Measurements from ENCODE around the gene SMIM5. TPM values are rescaled to one million over a fixed set of nuclear protein-coding genes. Genes with fewer than 3 reads are reported as not detected.

Gene SMIM5
- total RNA-seq, 1 donor from 2014 or later = 0.24 TPM

DNA sequence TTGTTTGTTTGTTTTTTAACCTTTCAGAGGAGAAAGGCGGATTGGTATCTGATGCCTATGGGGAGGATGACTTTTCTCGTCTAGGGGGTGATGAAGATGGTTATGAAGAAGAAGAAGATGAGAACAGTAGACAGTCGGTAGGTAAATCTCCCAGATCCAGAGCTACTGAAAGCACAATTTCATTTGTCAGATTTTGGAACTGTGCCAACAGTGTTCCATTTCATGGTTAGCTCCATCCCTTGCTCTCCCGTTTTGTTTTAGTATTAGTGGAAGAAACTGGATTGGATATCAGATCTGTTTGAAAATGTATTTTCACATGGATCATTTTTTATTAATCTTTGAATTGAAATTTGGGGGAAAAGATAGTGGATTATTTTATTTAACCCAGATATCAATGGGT lies 35.3 kb downstream of the SMIM5 start:
- peaks cover 17% of the 10 kb centered on the region for H3K4me1 Mint-ChIP-seq (ENCODE audit: unreplicated experiment)
- peak overlapping the region; percentile 46 for H3K27ac Mint-ChIP-seq (ENCODE audit: unreplicated experiment)
- TF ChIP-seq, protein P1, sequence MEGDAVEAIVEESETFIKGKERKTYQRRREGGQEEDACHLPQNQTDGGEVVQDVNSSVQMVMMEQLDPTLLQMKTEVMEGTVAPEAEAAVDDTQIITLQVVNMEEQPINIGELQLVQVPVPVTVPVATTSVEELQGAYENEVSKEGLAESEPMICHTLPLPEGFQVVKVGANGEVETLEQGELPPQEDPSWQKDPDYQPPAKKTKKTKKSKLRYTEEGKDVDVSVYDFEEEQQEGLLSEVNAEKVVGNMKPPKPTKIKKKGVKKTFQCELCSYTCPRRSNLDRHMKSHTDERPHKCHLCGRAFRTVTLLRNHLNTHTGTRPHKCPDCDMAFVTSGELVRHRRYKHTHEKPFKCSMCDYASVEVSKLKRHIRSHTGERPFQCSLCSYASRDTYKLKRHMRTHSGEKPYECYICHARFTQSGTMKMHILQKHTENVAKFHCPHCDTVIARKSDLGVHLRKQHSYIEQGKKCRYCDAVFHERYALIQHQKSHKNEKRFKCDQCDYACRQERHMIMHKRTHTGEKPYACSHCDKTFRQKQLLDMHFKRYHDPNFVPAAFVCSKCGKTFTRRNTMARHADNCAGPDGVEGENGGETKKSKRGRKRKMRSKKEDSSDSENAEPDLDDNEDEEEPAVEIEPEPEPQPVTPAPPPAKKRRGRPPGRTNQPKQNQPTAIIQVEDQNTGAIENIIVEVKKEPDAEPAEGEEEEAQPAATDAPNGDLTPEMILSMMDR (IDR thresholded peaks at IDR 0.05) = no peak
- H3K4me3 Mint-ChIP-seq (ENCODE audit: unreplicated experiment) = no peak overlapping the region
- H3K27me3 Mint-ChIP-seq (ENCODE audit: unreplicated experiment) = no peaks in the 10 kb centered on the region
- H3K9me3 Mint-ChIP-seq (ENCODE audit: unreplicated experiment) = no peaks in the 10 kb centered on the region
- DNase-seq (ENCODE audit: extremely low spot score, unreplicated experiment) = no peak
- H3K36me3 Mint-ChIP-seq (ENCODE audit: unreplicated experiment) = peaks cover 26% of the 10 kb centered on the region

DNA sequence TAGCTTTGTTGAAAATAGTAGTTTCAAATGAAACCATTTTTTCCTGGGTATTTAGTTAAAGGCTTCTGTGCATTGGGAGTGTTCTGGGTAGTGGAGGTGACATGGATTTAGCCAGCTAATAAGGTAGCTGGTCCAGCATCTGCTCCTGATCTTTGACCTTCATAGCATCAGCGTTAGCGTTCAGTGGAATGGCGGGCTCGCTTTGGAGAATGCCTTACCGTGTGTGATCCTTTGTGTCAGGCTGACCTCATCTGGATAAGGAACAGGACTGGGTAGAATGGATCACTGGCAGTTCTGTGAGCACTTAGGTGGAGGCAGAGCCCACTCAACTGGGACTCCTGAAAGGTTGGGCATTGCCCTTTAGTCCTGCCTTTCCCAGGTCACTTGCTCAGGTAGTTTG lies 37.6 kb downstream of the SMIM5 start:
- no peak overlapping the region for H3K27ac Mint-ChIP-seq (ENCODE audit: unreplicated experiment)
- no peaks in the 10 kb centered on the region for H3K27me3 Mint-ChIP-seq (ENCODE audit: unreplicated experiment)
- peaks cover 18% of the 10 kb centered on the region for H3K4me1 Mint-ChIP-seq (ENCODE audit: unreplicated experiment)
- H3K4me3 Mint-ChIP-seq (ENCODE audit: unreplicated experiment) = no peak overlapping the region
- DNase-seq (ENCODE audit: extremely low spot score, unreplicated experiment) = no peak
- TF ChIP-seq, protein P1 (IDR thresholded peaks at IDR 0.05) = no peak
- no peaks in the 10 kb centered on the region for H3K9me3 Mint-ChIP-seq (ENCODE audit: unreplicated experiment)
- peaks cover 28% of the 10 kb centered on the region for H3K36me3 Mint-ChIP-seq (ENCODE audit: unreplicated experiment)

GRCh38 chr17:75672011-75672410 lies 38.8 kb downstream of the SMIM5 start:
- no peak overlapping the region for H3K4me3 Mint-ChIP-seq (ENCODE audit: unreplicated experiment)
- H3K36me3 Mint-ChIP-seq (ENCODE audit: unreplicated experiment) = peaks cover 30% of the 10 kb centered on the region
- no peaks in the 10 kb centered on the region for H3K9me3 Mint-ChIP-seq (ENCODE audit: unreplicated experiment)
- no peak for DNase-seq (ENCODE audit: extremely low spot score, unreplicated experiment)
- H3K27ac Mint-ChIP-seq (ENCODE audit: unreplicated experiment) = no peak overlapping the region
- TF ChIP-seq, protein P1 (IDR thresholded peaks at IDR 0.05) = no peak
- H3K27me3 Mint-ChIP-seq (ENCODE audit: unreplicated experiment) = no peaks in the 10 kb centered on the region
- H3K4me1 Mint-ChIP-seq (ENCODE audit: unreplicated experiment) = peaks cover 24% of the 10 kb centered on the region

DNA sequence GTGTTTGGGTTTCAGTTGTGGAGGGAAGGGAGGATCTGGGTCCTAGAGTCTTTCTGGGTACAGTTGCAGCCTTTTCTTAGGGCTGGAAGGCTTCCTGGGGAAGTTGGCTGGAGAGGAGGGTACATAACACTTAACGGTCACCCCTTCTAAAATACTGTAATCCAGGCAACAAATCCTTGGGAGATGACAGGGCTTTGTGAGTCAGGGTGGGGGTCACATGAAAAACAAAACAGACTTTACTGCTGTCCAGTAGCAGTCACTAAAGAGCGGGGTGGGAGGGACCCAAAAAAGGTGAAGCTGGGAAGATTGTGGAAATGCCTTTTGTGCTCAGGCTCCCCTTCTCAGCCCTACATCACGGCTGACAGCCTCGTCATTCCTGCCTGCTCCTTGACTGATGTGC lies 40.3 kb downstream of the SMIM5 start:
- peaks cover 27% of the 10 kb centered on the region for H3K4me1 Mint-ChIP-seq (ENCODE audit: unreplicated experiment)
- peaks cover 27% of the 10 kb centered on the region for H3K36me3 Mint-ChIP-seq (ENCODE audit: unreplicated experiment)
- no peaks in the 10 kb centered on the region for H3K9me3 Mint-ChIP-seq (ENCODE audit: unreplicated experiment)
- no peak overlapping the region for H3K4me3 Mint-ChIP-seq (ENCODE audit: unreplicated experiment)
- H3K27me3 Mint-ChIP-seq (ENCODE audit: unreplicated experiment) = no peaks in the 10 kb centered on the region
- no peak overlapping the region for H3K27ac Mint-ChIP-seq (ENCODE audit: unreplicated experiment)
- DNase-seq (ENCODE audit: extremely low spot score, unreplicated experiment) = no peak
- TF ChIP-seq, protein P1 (IDR thresholded peaks at IDR 0.05) = no peak

- DNase-seq (ENCODE audit: extremely low spot score, unreplicated experiment) = no peak
- TF ChIP-seq, protein P1 (IDR thresholded peaks at IDR 0.05) = no peak
- Mint-ChIP-seq H3K4me1 (ENCODE audit: unreplicated experiment) (peaks cover 54% of the 10 kb centered on the region), H3K4me3 (ENCODE audit: unreplicated experiment) (no peak overlapping the region), H3K27me3 (ENCODE audit: unreplicated experiment) (no peaks in the 10 kb centered on the region), H3K27ac (ENCODE audit: unreplicated experiment) (peak overlapping the region; percentile 94), H3K9me3 (ENCODE audit: unreplicated experiment) (no peaks in the 10 kb centered on the region), H3K36me3 (ENCODE audit: unreplicated experiment) (peaks cover 19% of the 10 kb centered on the region)
Observed at GRCh38 chr17:75676461-75676860, 43.2 kb downstream of the SMIM5 start.
